Gastrocnemius medialis (tissue), 4 donors: ENCODE data around the gene PPP2R5A. TPM values are rescaled to one million over a fixed set of nuclear protein-coding genes. Genes with fewer than 3 reads are reported as not detected.

Experiments
- ATAC-seq, 2 donors: fragments of 150-250 bp; one replicate each; pipeline ENCODE4 v1.9.1; 2016
- DNase-seq, 2 donors: peaks; one replicate each; pipeline ENCODE4 v3.0.0-alpha.2; 2019
- H3K27ac ChIP-seq, 4 donors: fragments of 200-600 bp; sonication (generic); 1 replicate in 1 of 4; 2 replicates in 3 of 4; pipeline ENCODE4 v1.5.1; 2016 to 2018; ENCODE audit warnings: mild to moderate bottlenecking in 2 of 4, moderate library complexity in 1 of 4
- H3K27me3 ChIP-seq, 3 donors: fragments of 200-600 bp; sonication (generic) in 2 of 3; 1 replicate in 1 of 3; 2 replicates in 2 of 3; pipeline versions ENCODE4 v1.5.1 to v1.6.0; 2016 to 2019; ENCODE audit warnings: mild to moderate bottlenecking in 1 of 3, moderate library complexity in 1 of 3
- H3K36me3 ChIP-seq, 2 donors: fragments of 200-600 bp; sonication (generic) in 1 of 2; one replicate each; pipeline ENCODE4 v1.5.1; 2017 to 2018
- H3K4me1 ChIP-seq, 2 donors: fragments of 200-600 bp; sonication (generic) in 1 of 2; one replicate each; pipeline ENCODE4 v1.5.1; 2016 to 2017; ENCODE audit warnings: mild to moderate bottlenecking in 2 of 2
- H3K4me3 ChIP-seq, 4 donors: fragments of 200-600 bp; sonication (generic) in 3 of 4; 1 replicate in 1 of 4; 2 replicates in 3 of 4; pipeline ENCODE4 v1.5.1; 2016 to 2019; ENCODE audit warnings: mild to moderate bottlenecking in 2 of 4
- H3K9me3 ChIP-seq, 3 donors: fragments of 200-600 bp; sonication (generic) in 2 of 3; 1 replicate in 1 of 3; 2 replicates in 2 of 3; pipeline ENCODE4 v1.5.1; 2016 to 2019
- CTCF ChIP-seq, 5 experiments: fragments of 450-650 bp in 3 of 5; fragments of 200-600 bp in 2 of 5; sonication (generic) in 2 of 5; IDR thresholded peaks in 4 of 5; conservative IDR thresholded peaks in 1 of 5; 1 replicate in 4 of 5; 2 replicates in 1 of 5; pipeline ENCODE4 v1.5.1; 2016 to 2019; ENCODE audit warnings: antibody characterized with exemption in 5 of 5, mild to moderate bottlenecking in 3 of 5, moderate library complexity in 3 of 5
- POLR2A ChIP-seq, 2 donors: fragments of 450-650 bp; IDR thresholded peaks; one replicate each; pipeline ENCODE4 v1.6.1; 2017; ENCODE audit warnings: antibody characterized with exemption in 2 of 2, mild to moderate bottlenecking in 2 of 2, moderate library complexity in 2 of 2
- in situ Hi-C, 4 donors: fragments of 200-750 bp; cut with MboI; loops; one replicate each; pipeline versions ENCODE4 v1.15.0 to v1.8.0; 2017; ENCODE audit warnings: low sequenced_read_pairs in 4 of 4
- intact Hi-C: fragments of 100-400 bp; cut with DNase I; formaldehyde crosslinking; loops from one replicate; pipeline ENCODE4 v1.15.1; 2023; ENCODE audit warnings: low total_unique reads
- total RNA-seq, 4 donors: library from RNA; depleted of rRNA; stranded (reverse); fragments of >200 nt; gene quantifications; one replicate each; pipeline versions ENCODE4 v1.1.0 to v1.2.3, GENCODE V29; 2016

The PPP2R5A gene
- total RNA-seq, 4 donors from 2014 or later = 33.3 to 50.5 (median 37.5) TPM

GRCh38 chr1:212359794-212360479 is 74.7 kb downstream of the PPP2R5A start:
- no peak for DNase-seq
- no peak for TF ChIP-seq POLR2A (IDR thresholded peaks at IDR 0.05)
- TF ChIP-seq CTCF (IDR thresholded peaks at IDR 0.05 in 4 of 5, conservative IDR thresholded peaks at IDR 0.05 in 1 of 5) = no peak
- Histone ChIP-seq H3K27me3 (no peaks in the 10 kb centered on the region), H3K36me3 (peaks cover 0 to 69% of the 10 kb centered on the region in 2 donors), H3K4me1 (peaks cover 4 to 7% of the 10 kb centered on the region in 2 donors), H3K9me3 (no peaks in the 10 kb centered on the region), H3K27ac (no peak overlapping the region), H3K4me3 (no peak overlapping the region)
- ATAC-seq = no peak
- intact Hi-C loops = no loop called here
- in situ Hi-C loops = loop anchor here in 1 of 4 donors (25.0 kb wide), 1 partner anchor 298 kb away; no protein-coding TSS in a partner anchor

- Histone ChIP-seq H3K9me3 (no peaks in the 10 kb centered on the region), H3K4me1 (peaks cover 7 to 8% of the 10 kb centered on the region in 2 donors), H3K4me3 (no peak overlapping the region), H3K27me3 (no peaks in the 10 kb centered on the region), H3K36me3 (peaks cover 0 to 33% of the 10 kb centered on the region in 2 donors), H3K27ac (peak overlapping the region in 2 of 4 donors; percentile 20 to 30)
- TF ChIP-seq POLR2A (IDR thresholded peaks at IDR 0.05) = no peak
- DNase-seq = no peak
- intact Hi-C loops = loop anchor here (5.0 kb wide), 2 partner anchors 92 to 683 kb away; no protein-coding TSS in a partner anchor
- in situ Hi-C loops = loop anchor here (5.0 to 25.0 kb wide), 3 partner anchors 293 to 303 kb away; no protein-coding TSS in a partner anchor
- ATAC-seq = peak in 1 of 2 donors; percentile 36
These were observed 79.8 kb downstream of the PPP2R5A start for GRCh38 chr1:212364985-212365384.

GRCh38 chr1:212366901-212367300 is 81.7 kb downstream of the PPP2R5A start:
- ATAC-seq (no peak), DNase-seq (no peak)
- TF ChIP-seq POLR2A (IDR thresholded peaks at IDR 0.05) (no peak), CTCF (IDR thresholded peaks at IDR 0.05 in 4 of 5, conservative IDR thresholded peaks at IDR 0.05 in 1 of 5) (no peak)
- in situ Hi-C loops (loop anchor here (5.0 to 25.0 kb wide), 3 partner anchors 295 to 305 kb away; no protein-coding TSS in a partner anchor), intact Hi-C loops (loop anchor here (5.0 kb wide), 2 partner anchors 90 to 685 kb away; no protein-coding TSS in a partner anchor)
- Histone ChIP-seq H3K9me3 (no peaks in the 10 kb centered on the region), H3K27me3 (no peaks in the 10 kb centered on the region), H3K36me3 (peaks cover 0 to 16% of the 10 kb centered on the region in 2 donors), H3K27ac (no peak overlapping the region), H3K4me1 (peaks cover 7 to 8% of the 10 kb centered on the region in 2 donors), H3K4me3 (no peak overlapping the region)

GRCh38 chr1:212367474-212368072 is 82.4 kb downstream of the PPP2R5A start:
- no peak for DNase-seq
- H3K27me3 ChIP-seq = no peaks in the 10 kb centered on the region
- peaks cover 0 to 9% of the 10 kb centered on the region in 2 donors for H3K36me3 ChIP-seq
- peaks cover 7 to 8% of the 10 kb centered on the region in 2 donors for H3K4me1 ChIP-seq
- H3K9me3 ChIP-seq = no peaks in the 10 kb centered on the region
- ATAC-seq = peak; percentile 19 to 43
- in situ Hi-C loops = loop anchor here (5.0 to 25.0 kb wide), 3 partner anchors 295 to 305 kb away; no protein-coding TSS in a partner anchor
- no peak overlapping the region for H3K27ac ChIP-seq
- H3K4me3 ChIP-seq = no peak overlapping the region
- intact Hi-C loops = loop anchor here (1.0 to 5.0 kb wide), 3 partner anchors 90 to 685 kb away; no protein-coding TSS in a partner anchor
- TF ChIP-seq POLR2A (IDR thresholded peaks at IDR 0.05) (no peak), CTCF (IDR thresholded peaks at IDR 0.05 in 4 of 5, conservative IDR thresholded peaks at IDR 0.05 in 1 of 5) (no peak)

GRCh38 chr1:212368073-212368484 is 82.9 kb downstream of the PPP2R5A start:
- H3K27ac ChIP-seq = no peak overlapping the region
- TF ChIP-seq CTCF (IDR thresholded peaks at IDR 0.05 in 4 of 5, conservative IDR thresholded peaks at IDR 0.05 in 1 of 5) = peak; percentile 72 to 91 (median 77)
- TF ChIP-seq POLR2A (IDR thresholded peaks at IDR 0.05) = no peak
- H3K4me3 ChIP-seq = no peak overlapping the region
- DNase-seq (peak in 1 of 2 donors; percentile 52), ATAC-seq (peak; percentile 91 to 94)
- peaks cover 0 to 4% of the 10 kb centered on the region in 2 donors for H3K36me3 ChIP-seq
- no peaks in the 10 kb centered on the region for H3K9me3 ChIP-seq
- H3K4me1 ChIP-seq = peaks cover 7 to 8% of the 10 kb centered on the region in 2 donors
- in situ Hi-C loops = loop anchor here (5.0 to 25.0 kb wide), 3 partner anchors 296 to 306 kb away; no protein-coding TSS in a partner anchor
- intact Hi-C loops = loop anchor here (1.0 to 5.0 kb wide), 3 partner anchors 89 to 686 kb away; no protein-coding TSS in a partner anchor
- no peaks in the 10 kb centered on the region for H3K27me3 ChIP-seq
